H1 (cell line): ENCODE measurements around the gene PRSS12. TPM values are rescaled to one million over a fixed set of nuclear protein-coding genes. Genes with fewer than 3 reads are reported as not detected.

ENCODE experiments used
- CTCF ChIA-PET: fragments of 300-600 bp; sonication (Branson Sonifier 250); formaldehyde crosslinking; loops from one replicate; lab custom pipeline; 2021; ENCODE audit not compliant: partially characterized antibody; lab: Charles Lee
- POLR2A ChIA-PET: fragments of 300-600 bp; sonication (Branson Sonifier 250); formaldehyde crosslinking; loops from one replicate; lab custom pipeline; 2021; ENCODE audit warnings: inconsistent platforms; ENCODE audit not compliant: partially characterized antibody; lab: Charles Lee
- DNase-seq, 2 experiments: peaks; one replicate each; pipeline versions ENCODE4 v3.0.0 to v3.0.0-alpha.2; 2010 to 2022; ENCODE audit warnings: low spot score in 2 of 2, low read depth in 1 of 2, mixed read lengths in 1 of 2
- FAIRE-seq: peaks from 2 replicates; lab custom pipeline; 2011; peaks lifted over from hg19 to GRCh38; lab: Jason Lieb, UNC
- H2AFZ ChIP-seq: 2 replicates; pipeline ENCODE4 v1.8.1; 2012; ENCODE audit warnings: low read length, inconsistent platforms
- H2AK5ac ChIP-seq: 2 replicates; pipeline ENCODE4 v1.6.1; 2013; ENCODE audit warnings: low read depth, low read length
- H2BK120ac ChIP-seq: replicated peaks from 2 replicates; pipeline ENCODE3; 2013; ENCODE audit warnings: low read depth, low read length, inconsistent platforms
- H2BK12ac ChIP-seq: 2 replicates; pipeline ENCODE4 v1.6.1; 2013; ENCODE audit warnings: low read depth, low read length
- H2BK15ac ChIP-seq: 2 replicates; pipeline ENCODE4 v1.6.1; 2013; ENCODE audit warnings: low read length
- H2BK20ac ChIP-seq: 2 replicates; pipeline ENCODE4 v1.6.1; 2013; ENCODE audit warnings: low read length
- H2BK5ac ChIP-seq: 2 replicates; pipeline ENCODE4 v1.6.1; 2013; ENCODE audit warnings: low read depth, low read length
- H3K14ac ChIP-seq: 2 replicates; pipeline ENCODE4 v1.6.1; 2013; ENCODE audit warnings: inconsistent platforms; ENCODE audit not compliant: insufficient read length
- H3K18ac ChIP-seq: 2 replicates; pipeline ENCODE4 v1.6.1; 2013; ENCODE audit warnings: low read length; ENCODE audit errors: extremely low read depth
- H3K23ac ChIP-seq: 2 replicates; pipeline ENCODE4 v1.6.1; 2013; ENCODE audit warnings: inconsistent platforms; ENCODE audit not compliant: insufficient read length
- H3K23me2 ChIP-seq: 2 replicates; pipeline ENCODE4 v1.6.1; 2013; ENCODE audit warnings: low read depth, low read length
- H3K27ac ChIP-seq: 2 replicates; pipeline ENCODE4 v1.6.1; 2011; ENCODE audit warnings: low read depth, low read length, inconsistent platforms
- H3K27me3 ChIP-seq, 4 experiments: replicated peaks in 1 of 4; 1 replicate in 1 of 4; 2 replicates in 3 of 4; pipeline versions ENCODE4 v1.6.1 to v1.8.1; 2011 to 2013; ENCODE audit warnings: low read length in 3 of 4, mild to moderate bottlenecking in 3 of 4, inconsistent platforms in 2 of 4, mixed read lengths in 2 of 4, moderate library complexity in 1 of 4; ENCODE audit not compliant: control insufficient read depth in 3 of 4, insufficient read depth in 3 of 4; ENCODE audit errors: extremely low read depth in 1 of 4
- H3K36me3 ChIP-seq, 4 experiments: 2 replicates each; pipeline versions ENCODE4 v1.6.1 to v1.8.1; 2011 to 2013; ENCODE audit warnings: mild to moderate bottlenecking in 4 of 4, low read length in 3 of 4, moderate library complexity in 2 of 4, control low read depth in 1 of 4, inconsistent platforms in 1 of 4; ENCODE audit not compliant: insufficient read depth in 4 of 4, control insufficient read depth in 2 of 4
- H3K4ac ChIP-seq: replicated peaks from 2 replicates; pipeline ENCODE3; 2013; ENCODE audit warnings: low read length, low read depth, mixed read lengths, inconsistent platforms; ENCODE audit not compliant: insufficient read length
- H3K4me1 ChIP-seq, 4 experiments: replicated peaks in 1 of 4; 1 replicate in 1 of 4; 2 replicates in 3 of 4; pipeline versions ENCODE4 v1.6.1 to v1.8.1; 2011 to 2013; ENCODE audit warnings: low read length in 3 of 4, inconsistent platforms in 2 of 4, mixed read lengths in 1 of 4; ENCODE audit not compliant: insufficient read depth in 4 of 4, control insufficient read depth in 3 of 4
- H3K4me2 ChIP-seq, 2 experiments: 2 replicates each; pipeline versions ENCODE4 v1.6.1 to v1.8.1; 2011 to 2013; ENCODE audit warnings: low read depth in 2 of 2, low read length in 2 of 2, control low read depth in 1 of 2, inconsistent platforms in 1 of 2, mild to moderate bottlenecking in 1 of 2; ENCODE audit not compliant: insufficient read depth in 1 of 2
- H3K4me3 ChIP-seq, 4 experiments: fragments of 200-600, 300-600 bp in 1 of 4; sonication (generic), shearing (Covaris generic), sonication (Bioruptor Twin) in 1 of 4; 2 replicates each; pipeline versions ENCODE4 v1.5.1 to v1.8.1; 2011 to 2016; ENCODE audit warnings: low read length in 4 of 4, low read depth in 3 of 4, control low read depth in 2 of 4, inconsistent platforms in 2 of 4, mild to moderate bottlenecking in 2 of 4, mixed read lengths in 1 of 4, moderate library complexity in 1 of 4; ENCODE audit not compliant: insufficient read depth in 2 of 4; ENCODE audit errors: extremely low read depth in 1 of 4
- H3K56ac ChIP-seq: replicated peaks from 2 replicates; pipeline ENCODE3; 2013; ENCODE audit warnings: low read depth, mild to moderate bottlenecking, mixed read lengths, low read length, inconsistent platforms; ENCODE audit not compliant: insufficient read length
- H3K79me1 ChIP-seq: 2 replicates; pipeline ENCODE4 v1.6.1; 2013; ENCODE audit warnings: low read depth, low read length, control low read depth
- H3K79me2 ChIP-seq, 2 experiments: 2 replicates each; pipeline versions ENCODE4 v1.6.1 to v1.8.1; 2012 to 2013; ENCODE audit warnings: low read length in 2 of 2, mild to moderate bottlenecking in 2 of 2, inconsistent platforms in 1 of 2; ENCODE audit not compliant: insufficient read depth in 2 of 2, control insufficient read depth in 1 of 2
- H3K9ac ChIP-seq, 4 experiments: replicated peaks in 1 of 4; 1 replicate in 1 of 4; 2 replicates in 3 of 4; pipeline versions ENCODE4 v1.6.1 to v1.8.1; 2011 to 2013; ENCODE audit warnings: low read depth in 3 of 4, low read length in 3 of 4, control low read depth in 2 of 4, mild to moderate bottlenecking in 2 of 4, moderate library complexity in 2 of 4, inconsistent platforms in 1 of 4; ENCODE audit errors: extremely low read depth in 1 of 4
- H3K9me3 ChIP-seq, 2 experiments: 2 replicates each; pipeline versions ENCODE4 v1.6.1 to v1.8.1; 2012 to 2013; ENCODE audit warnings: mild to moderate bottlenecking in 2 of 2, moderate library complexity in 2 of 2, control low read depth in 1 of 2, inconsistent platforms in 1 of 2, low read depth in 1 of 2, low read length in 1 of 2, mixed read lengths in 1 of 2; ENCODE audit not compliant: insufficient read depth in 2 of 2
- H4K20me1 ChIP-seq, 2 experiments: replicated peaks in 1 of 2; 2 replicates each; pipeline versions ENCODE3 to v1.8.1; 2011 to 2013; ENCODE audit warnings: inconsistent platforms in 2 of 2, low read length in 2 of 2, mild to moderate bottlenecking in 1 of 2; ENCODE audit not compliant: insufficient read depth in 2 of 2, control insufficient read depth in 1 of 2
- H4K5ac ChIP-seq: 2 replicates; pipeline ENCODE4 v1.6.1; 2013; ENCODE audit warnings: low read length, low read depth, mixed read lengths, inconsistent platforms; ENCODE audit not compliant: insufficient read length
- H4K8ac ChIP-seq: 2 replicates; pipeline ENCODE4 v1.8.0; 2013; ENCODE audit warnings: mild to moderate bottlenecking, moderate library complexity, low read length, inconsistent platforms; ENCODE audit not compliant: insufficient read depth; ENCODE audit errors: extremely low read depth
- H4K91ac ChIP-seq: replicated peaks from 2 replicates; pipeline ENCODE3; 2013; ENCODE audit warnings: low read length, mixed read lengths, inconsistent platforms; ENCODE audit not compliant: insufficient read length
- BCL11A ChIP-seq, 2 experiments: IDR thresholded peaks; one replicate each; pipeline ENCODE4 v1.6.1; 2011; ENCODE audit warnings: low read depth in 2 of 2, low read length in 2 of 2, mild to moderate bottlenecking in 2 of 2
- EGR1 ChIP-seq: IDR thresholded peaks from 2 replicates; pipeline ENCODE4 v1.6.1; 2011; ENCODE audit warnings: low read depth, low read length, borderline replicate concordance
- FOSL1 ChIP-seq: IDR thresholded peaks from 2 replicates; pipeline ENCODE4 v1.6.1; 2011; ENCODE audit warnings: mild to moderate bottlenecking, low read depth, low read length, moderate library complexity; ENCODE audit not compliant: insufficient read depth
- KDM4A ChIP-seq: IDR thresholded peaks from one replicate; pipeline ENCODE4 v1.7.1; 2012; ENCODE audit warnings: low read depth, mild to moderate bottlenecking, moderate library complexity, low read length, inconsistent platforms; ENCODE audit not compliant: severe bottlenecking
- KDM5A ChIP-seq: fragments of 200-600 bp; IDR thresholded peaks from 2 replicates; pipeline ENCODE4 v1.7.1; 2012; ENCODE audit warnings: mild to moderate bottlenecking, low read length, inconsistent platforms, mixed read lengths
- MAFK ChIP-seq: IDR thresholded peaks from 2 replicates; pipeline ENCODE4 v1.6.1; 2012; ENCODE audit warnings: low read depth, mild to moderate bottlenecking, improper control_type of control experiment, low read length
- RAD21 ChIP-seq, 2 experiments: IDR thresholded peaks in 1 of 2; conservative IDR thresholded peaks in 1 of 2; 2 replicates each; pipeline ENCODE4 v1.6.1; 2011; ENCODE audit warnings: low read depth in 2 of 2, low read length in 2 of 2, improper control_type of control experiment in 1 of 2, inconsistent platforms in 1 of 2, mild to moderate bottlenecking in 1 of 2, moderate library complexity in 1 of 2
- RFX5 ChIP-seq: IDR thresholded peaks from 2 replicates; pipeline ENCODE4 v1.6.1; 2011; ENCODE audit warnings: low read depth, low read length, improper control_type of control experiment, borderline replicate concordance
- SAP30 ChIP-seq: fragments of 300-600 bp; sonication (generic); IDR thresholded peaks from 2 replicates; pipeline ENCODE4 v1.7.1; 2012; ENCODE audit warnings: low read length, moderate library complexity, mild to moderate bottlenecking, inconsistent platforms; ENCODE audit not compliant: insufficient read depth, insufficient replicate concordance
- SIX5 ChIP-seq: IDR thresholded peaks from 2 replicates; pipeline ENCODE4 v1.6.1; 2011; ENCODE audit warnings: mild to moderate bottlenecking, low read depth, low read length
- TAF7 ChIP-seq: optimal IDR thresholded peaks from 2 replicates; pipeline ENCODE3; 2011; ENCODE audit warnings: low read depth, mild to moderate bottlenecking, inconsistent platforms, low read length, moderate library complexity, borderline replicate concordance
- TBP ChIP-seq: IDR thresholded peaks from 2 replicates; pipeline ENCODE4 v1.6.1; 2011; ENCODE audit warnings: low read depth, low read length, improper control_type of control experiment
- WGBS, 2 experiments: shearing (Covaris generic) in 1 of 2; methylation state at CpG; one replicate each; pipeline versions ENCODE4 v1.1.6 to v1.1.7; 2013 to 2015; ENCODE audit warnings: low lambda C conversion rate in 2 of 2, mixed read lengths in 2 of 2, inconsistent platforms in 1 of 2, low coverage in 1 of 2, missing lambda C conversion rate in 1 of 2; ENCODE audit not compliant: insufficient replicate concordance in 2 of 2, insufficient coverage in 1 of 2, insufficient read length in 1 of 2; ENCODE audit errors: extremely low coverage in 1 of 2, missing lambda C conversion rate in 1 of 2; 5-methylcytosine and 5-hydroxymethylcytosine counted together
- polyA plus RNA-seq, 7 experiments: library from polyadenylated mRNA; depleted of rRNA in 3 of 7; stranded (reverse) in 5 of 7; unstranded in 2 of 7; fragments of >200 nt in 5 of 7; fragments of 200-250 nt in 2 of 7; gene quantifications; 1 replicate in 5 of 7; 2 replicates in 1 of 7; 4 replicates in 1 of 7; pipeline versions ENCODE4 v1.2.1 to v1.2.3, GENCODE V29; 2011 to 2013; ENCODE audit warnings: missing spikeins in 2 of 7, mixed read lengths in 2 of 7
- total RNA-seq: library from RNA; stranded (reverse); fragmentation: NEBNext Ultra II Directional; extraction: Animal tissue kit (Norgen Biotek cat#: 25700); gene quantifications from 2 replicates; pipeline ENCODE4 v1.2.1, GENCODE V29; 2021
- TF ChIP-seq, protein P1 (sequence below): IDR thresholded peaks from 2 replicates; pipeline ENCODE4 v1.6.1; 2011; ENCODE audit warnings: low read length, improper control_type of control experiment

PRSS12 gene
- total and polyA plus RNA-seq, 2 of the 8 experiments (the other 6 are each of a cell fraction or from before 2014, with no cell fraction given), result 2.6 to 9.3 TPM

DNA sequence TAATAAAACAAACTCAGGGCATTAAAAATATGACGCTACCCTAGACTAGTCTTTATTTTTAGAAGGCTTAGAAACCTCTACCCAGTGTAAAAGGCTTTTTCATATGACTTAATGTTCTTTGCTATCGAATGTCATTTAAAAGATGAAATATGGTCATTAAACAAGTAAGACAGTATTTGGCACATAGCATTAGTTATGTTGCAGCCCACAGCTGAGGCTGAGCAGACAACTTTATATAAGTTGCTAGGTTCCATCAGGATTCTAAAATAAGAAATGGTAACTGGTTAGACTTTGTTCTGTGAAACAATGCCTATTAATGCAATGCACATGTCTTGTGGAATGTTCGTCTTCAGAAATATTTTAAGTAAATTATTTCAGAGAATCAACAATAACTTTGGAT is 10.4 kb upstream of the PRSS12 start:
- Histone ChIP-seq H3K79me2 (no peaks in the 10 kb centered on the region), H3K56ac (no peak overlapping the region), H4K91ac (no peak overlapping the region), H4K20me1 (no peaks in the 10 kb centered on the region), H2BK20ac (no peak overlapping the region), H3K27ac (no peak overlapping the region), H3K23ac (no peak overlapping the region), H3K18ac (no peak overlapping the region), H2BK15ac (no peak overlapping the region), H2AFZ (no peak overlapping the region), H3K36me3 (no peaks in the 10 kb centered on the region), H3K27me3 (no peaks in the 10 kb centered on the region), H4K8ac (no peak overlapping the region), H3K4me3 (no peak overlapping the region), H3K9me3 (no peaks in the 10 kb centered on the region), H3K4me1 (no peaks in the 10 kb centered on the region), H2BK12ac (no peak overlapping the region), H3K9ac (no peak overlapping the region; a peak in 1 of 7 replicates), H3K23me2 (no peaks in the 10 kb centered on the region), H4K5ac (no peak overlapping the region), H2BK5ac (no peak overlapping the region), H3K14ac (no peak overlapping the region), H3K4me2 (no peak overlapping the region), H3K4ac (no peak overlapping the region), H3K79me1 (no peaks in the 10 kb centered on the region), H2AK5ac (no peak overlapping the region), H2BK120ac (no peak overlapping the region)
- CTCF ChIA-PET, result interaction anchor here (0.8 to 3.8 kb wide), 2 partner anchors 10 to 97 kb away, joined by 3 to 21 read pairs; partner anchors contain the start of gene PRSS12
- 78% methylated on average over 3 of the region's 3 CpGs; no CpG with 5 or more reads in 1 of the 2 experiments for WGBS, 2 experiments
- DNase-seq, result no peak
- POLR2A ChIA-PET, result interaction anchor here (1.5 kb wide), 1 partner anchor 10 kb away, joined by 3 read pairs; no protein-coding TSS in a partner anchor
- no peak for FAIRE-seq
- TF ChIP-seq RAD21 (IDR thresholded peaks at IDR 0.05 in 1 of 2, conservative IDR thresholded peaks at IDR 0.05 in 1 of 2; ENCODE audit: low read depth in 2 of 2, low read length in 2 of 2), result no peak
- no peak for TF ChIP-seq BCL11A (IDR thresholded peaks at IDR 0.05; ENCODE audit: low read depth in 2 of 2, low read length in 2 of 2)
- no peak for TF ChIP-seq SAP30
- TF ChIP-seq TBP, result no peak
- no peak for TF ChIP-seq KDM4A
- TF ChIP-seq, protein P1, sequence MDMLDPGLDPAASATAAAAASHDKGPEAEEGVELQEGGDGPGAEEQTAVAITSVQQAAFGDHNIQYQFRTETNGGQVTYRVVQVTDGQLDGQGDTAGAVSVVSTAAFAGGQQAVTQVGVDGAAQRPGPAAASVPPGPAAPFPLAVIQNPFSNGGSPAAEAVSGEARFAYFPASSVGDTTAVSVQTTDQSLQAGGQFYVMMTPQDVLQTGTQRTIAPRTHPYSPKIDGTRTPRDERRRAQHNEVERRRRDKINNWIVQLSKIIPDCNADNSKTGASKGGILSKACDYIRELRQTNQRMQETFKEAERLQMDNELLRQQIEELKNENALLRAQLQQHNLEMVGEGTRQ, result no peak
- no peak for TF ChIP-seq MAFK
- no peak for TF ChIP-seq SIX5
- TF ChIP-seq RFX5, result no peak
- TF ChIP-seq TAF7, result no peak
- no peak for TF ChIP-seq EGR1
- no peak for TF ChIP-seq KDM5A
- no peak for TF ChIP-seq FOSL1
